Breast epithelium (tissue), 4 donors: ENCODE measurements around the gene SAP25. TPM values are rescaled to one million over a fixed set of nuclear protein-coding genes. Genes with fewer than 3 reads are reported as not detected.
A peak's percentile ranks its signal among the peaks of the same experiment; 100 is the strongest.
"Not testable (repeated sequence)": the region's sequence is repeated elsewhere in the genome, so short reads cannot be mapped to it uniquely, and the experiment has no call there.

Experiments used
- DNase-seq, 2 donors: peaks; one replicate each; pipeline ENCODE4 v3.0.0-alpha.2; 2019; ENCODE audit warnings: low spot score in 2 of 2
- H3K27ac ChIP-seq, 2 donors: fragments of 200-600 bp; sonication (generic) in 1 of 2; one replicate each; pipeline ENCODE4 v1.5.1; 2016 to 2019; ENCODE audit warnings: mild to moderate bottlenecking in 1 of 2
- H3K27me3 ChIP-seq, 2 donors: fragments of 200-600 bp; sonication (generic) in 1 of 2; one replicate each; pipeline versions ENCODE4 v1.5.1 to v1.6.0; 2017 to 2019; ENCODE audit warnings: control low read depth in 1 of 2, mild to moderate bottlenecking in 1 of 2
- H3K36me3 ChIP-seq: fragments of 200-600 bp; one replicate; pipeline ENCODE4 v1.5.1; 2019
- H3K4me1 ChIP-seq, 2 donors: fragments of 200-600 bp; sonication (generic); one replicate each; pipeline ENCODE4 v1.5.1; 2016 to 2019; ENCODE audit warnings: control low read depth in 1 of 2
- H3K4me3 ChIP-seq, 3 donors: fragments of 200-600 bp; sonication (generic); 1 replicate in 2 of 3; 2 replicates in 1 of 3; pipeline ENCODE4 v1.5.1; 2016 to 2019; ENCODE audit warnings: mild to moderate bottlenecking in 3 of 3, moderate library complexity in 2 of 3
- H3K9me3 ChIP-seq, 2 donors: fragments of 200-600 bp; sonication (generic) in 1 of 2; one replicate each; pipeline ENCODE4 v1.5.1; 2016 to 2019; ENCODE audit warnings: control low read depth in 1 of 2
- POLR2A ChIP-seq: fragments of 450-650 bp; IDR thresholded peaks from one replicate; pipeline ENCODE4 v1.6.1; 2016; ENCODE audit warnings: antibody characterized with exemption, mild to moderate bottlenecking, moderate library complexity
- POLR2AphosphoS5 ChIP-seq, 3 donors: sonication (generic); formaldehyde crosslinking; IDR thresholded peaks; one replicate each; pipeline ENCODE4 v1.6.1; 2017; ENCODE audit warnings: antibody characterized with exemption in 3 of 3
- intact Hi-C: fragments of 100-400 bp; cut with DNase I; formaldehyde crosslinking; loops from one replicate; pipeline ENCODE4 v1.15.1; 2023; ENCODE audit warnings: low total_unique reads
- total RNA-seq, 3 donors: library from RNA; depleted of rRNA; stranded (reverse); fragments of >200 nt; gene quantifications; one replicate each; pipeline ENCODE4 v1.1.0, GENCODE V29; 2016
- TF ChIP-seq, protein P1 (sequence below), 3 donors: fragments of 450-650 bp; IDR thresholded peaks; one replicate each; pipeline ENCODE4 v1.5.1; 2016 to 2017; ENCODE audit warnings: antibody characterized with exemption in 3 of 3, mild to moderate bottlenecking in 3 of 3, moderate library complexity in 3 of 3

Gene SAP25
- total RNA-seq, 3 donors from 2014 or later: 0.96 to 2.2 (median 0.98) TPM

DNA sequence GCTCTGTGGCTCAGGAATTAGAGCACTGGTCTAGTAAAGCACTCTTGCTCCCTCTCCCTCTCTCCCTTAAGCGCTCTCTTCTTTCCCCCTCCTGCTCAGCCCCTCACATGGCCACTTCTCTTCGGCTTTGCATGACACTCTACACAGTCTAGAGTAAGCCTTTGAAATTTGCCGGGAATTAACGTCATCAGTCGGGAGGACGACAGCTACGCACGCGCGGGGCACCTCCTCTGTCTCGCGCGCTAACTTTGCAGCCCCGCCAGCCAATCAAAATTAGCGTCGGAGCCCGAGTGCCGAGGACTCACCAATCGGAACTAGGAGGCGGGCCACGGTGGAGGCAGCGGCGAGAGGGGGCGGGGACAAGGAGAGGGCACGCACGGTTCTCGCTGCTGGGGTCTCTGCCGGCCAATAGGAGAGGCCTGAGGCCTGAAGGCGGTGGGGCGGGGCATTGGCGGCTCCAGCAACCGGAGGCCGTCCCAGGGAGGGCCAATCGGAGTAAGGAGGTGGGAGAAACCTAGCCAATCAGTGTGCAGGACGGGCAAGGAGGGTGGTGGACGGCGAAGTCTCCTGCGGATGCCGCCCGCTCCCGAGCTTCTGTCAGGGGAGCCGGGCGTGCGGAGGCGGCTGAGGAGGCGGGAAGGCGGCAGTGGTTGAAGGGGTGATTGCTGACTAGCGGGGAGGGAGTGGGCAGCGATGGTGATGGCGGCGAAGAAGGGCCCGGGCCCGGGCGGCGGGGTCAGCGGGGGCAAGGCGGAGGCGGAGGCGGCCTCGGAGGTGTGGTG is 34.9 kb downstream of the SAP25 start, which contains the start of gene AGFG2:
Gene AGFG2, plus strand, starts transcription at position 550 of the 782 bp plus-strand sequence. Its CDS starts 144 bp downstream, at position 694.
- TF ChIP-seq, protein P1, sequence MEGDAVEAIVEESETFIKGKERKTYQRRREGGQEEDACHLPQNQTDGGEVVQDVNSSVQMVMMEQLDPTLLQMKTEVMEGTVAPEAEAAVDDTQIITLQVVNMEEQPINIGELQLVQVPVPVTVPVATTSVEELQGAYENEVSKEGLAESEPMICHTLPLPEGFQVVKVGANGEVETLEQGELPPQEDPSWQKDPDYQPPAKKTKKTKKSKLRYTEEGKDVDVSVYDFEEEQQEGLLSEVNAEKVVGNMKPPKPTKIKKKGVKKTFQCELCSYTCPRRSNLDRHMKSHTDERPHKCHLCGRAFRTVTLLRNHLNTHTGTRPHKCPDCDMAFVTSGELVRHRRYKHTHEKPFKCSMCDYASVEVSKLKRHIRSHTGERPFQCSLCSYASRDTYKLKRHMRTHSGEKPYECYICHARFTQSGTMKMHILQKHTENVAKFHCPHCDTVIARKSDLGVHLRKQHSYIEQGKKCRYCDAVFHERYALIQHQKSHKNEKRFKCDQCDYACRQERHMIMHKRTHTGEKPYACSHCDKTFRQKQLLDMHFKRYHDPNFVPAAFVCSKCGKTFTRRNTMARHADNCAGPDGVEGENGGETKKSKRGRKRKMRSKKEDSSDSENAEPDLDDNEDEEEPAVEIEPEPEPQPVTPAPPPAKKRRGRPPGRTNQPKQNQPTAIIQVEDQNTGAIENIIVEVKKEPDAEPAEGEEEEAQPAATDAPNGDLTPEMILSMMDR (IDR thresholded peaks at IDR 0.05): no peak
- peak; percentile 60 for TF ChIP-seq POLR2A
- TF ChIP-seq POLR2AphosphoS5 (IDR thresholded peaks at IDR 0.05): peak in 2 of 3 donors; percentile 46 to 47
- intact Hi-C loops: no loop called here
- Histone ChIP-seq H3K36me3 (no peaks in the 10 kb centered on the region), H3K27me3 (no peaks in the 10 kb centered on the region), H3K9me3 (no peaks in the 10 kb centered on the region), H3K27ac (peak within 1 kb of the TSS; percentile 70 to 87), H3K4me3 (peak within 1 kb of the TSS; percentile 65 to 94 (median 90)), H3K4me1 (peaks cover 3% of the 10 kb centered on the region in 2 donors)
- DNase-seq: peak; percentile 100

- H3K4me1 ChIP-seq: peaks cover 0 to 3% of the 10 kb centered on the region in 2 donors
- intact Hi-C loops: no loop called here
- no peaks in the 10 kb centered on the region for H3K9me3 ChIP-seq
- no peaks in the 10 kb centered on the region for H3K36me3 ChIP-seq
- TF ChIP-seq, protein P1 (IDR thresholded peaks at IDR 0.05): no peak
- no peaks in the 10 kb centered on the region for H3K27me3 ChIP-seq
- DNase-seq: no peak
- peak overlapping the region; percentile 22 to 94 (median 90) for H3K4me3 ChIP-seq
- H3K27ac ChIP-seq: peak overlapping the region; percentile 57 to 87
Observed at GRCh38 chr7:100538348-100538653, 35.4 kb downstream of the SAP25 start.

DNA sequence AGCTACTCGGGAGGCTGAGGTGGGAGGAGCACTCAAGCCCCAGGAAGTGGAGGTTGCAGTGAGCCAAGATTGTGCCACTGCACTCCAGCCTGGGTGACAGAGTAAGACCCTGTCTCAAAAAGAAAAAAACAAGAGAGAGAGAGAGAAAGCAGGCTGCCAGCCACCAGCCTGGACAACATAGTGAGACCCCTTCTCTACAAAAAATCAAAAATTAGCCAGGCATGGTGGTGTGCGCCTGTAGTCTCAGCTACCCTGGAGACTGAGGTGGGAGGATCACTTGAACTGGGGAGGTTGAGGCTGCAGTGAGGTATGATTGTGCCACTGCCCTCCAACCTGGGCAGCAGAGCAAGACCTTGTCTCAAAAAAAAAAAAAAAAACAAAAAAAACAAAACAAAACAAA is 37.0 kb downstream of the SAP25 start:
- H3K27me3 ChIP-seq, H3K36me3 ChIP-seq, H3K4me3 ChIP-seq, H3K4me1 ChIP-seq, DNase-seq, H3K27ac ChIP-seq, intact Hi-C loops, H3K9me3 ChIP-seq: not testable (repeated sequence)

DNA sequence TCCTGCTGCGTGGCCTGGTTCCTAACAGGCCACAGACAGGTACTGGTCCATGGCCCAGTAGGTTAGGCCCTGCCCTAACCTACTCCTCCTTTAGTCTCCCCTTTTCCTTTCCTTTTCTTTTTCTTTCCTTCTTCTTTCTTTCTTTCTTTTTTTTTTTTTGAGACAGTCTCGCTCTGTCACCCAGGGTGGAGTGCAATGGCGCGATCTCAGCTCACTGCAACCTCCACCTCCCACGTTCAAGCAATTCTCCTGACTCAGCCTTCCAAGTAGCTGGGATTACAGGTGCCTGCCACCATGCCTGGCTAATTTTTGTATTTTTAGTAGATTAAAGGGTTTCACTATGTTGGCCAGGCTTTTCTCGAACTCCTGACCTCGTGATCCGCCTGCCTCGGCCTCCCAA is 37.7 kb downstream of the SAP25 start:
- H3K36me3 ChIP-seq, H3K9me3 ChIP-seq, H3K27ac ChIP-seq, H3K4me3 ChIP-seq, intact Hi-C loops, H3K27me3 ChIP-seq, H3K4me1 ChIP-seq, DNase-seq: not testable (repeated sequence)

GRCh38 chr7:100532165-100533022 is 41.3 kb downstream of the SAP25 start:
- H3K27me3 ChIP-seq: no peaks in the 10 kb centered on the region
- TF ChIP-seq POLR2AphosphoS5 (IDR thresholded peaks at IDR 0.05) (no peak), POLR2A (no peak)
- TF ChIP-seq, protein P1 (IDR thresholded peaks at IDR 0.05): no peak
- H3K4me1 ChIP-seq: no peaks in the 10 kb centered on the region
- no peaks in the 10 kb centered on the region for H3K36me3 ChIP-seq
- intact Hi-C loops: no loop called here
- no peak for DNase-seq
- no peak overlapping the region for H3K4me3 ChIP-seq
- H3K9me3 ChIP-seq: no peaks in the 10 kb centered on the region
- no peak overlapping the region for H3K27ac ChIP-seq

GRCh38 chr7:100528108-100528866 is 45.4 kb downstream of the SAP25 start:
- intact Hi-C loops, H3K4me3 ChIP-seq, DNase-seq: not testable (repeated sequence)

DNA sequence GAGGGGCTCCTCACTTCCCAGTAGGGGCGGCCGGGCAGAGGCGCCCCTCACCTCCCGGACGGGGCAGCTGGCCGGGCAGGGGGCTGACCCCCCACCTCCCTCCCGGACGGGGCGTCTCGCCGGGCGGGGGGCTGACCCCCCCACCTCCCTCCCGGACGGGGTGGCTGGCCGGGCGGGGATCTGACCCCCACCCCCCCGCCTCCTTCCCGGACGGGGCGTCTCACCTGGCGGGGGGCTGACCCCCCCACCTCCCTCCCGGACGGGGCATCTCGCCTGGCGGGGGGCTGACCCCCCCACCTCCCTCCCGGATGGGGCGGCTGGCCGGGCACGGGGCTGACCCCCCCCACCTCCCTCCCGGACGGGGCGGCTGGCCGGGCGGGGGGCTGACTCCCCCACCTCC is 50.5 kb downstream of the SAP25 start:
- H3K27me3 ChIP-seq, H3K4me1 ChIP-seq, H3K27ac ChIP-seq, H3K9me3 ChIP-seq, H3K36me3 ChIP-seq, H3K4me3 ChIP-seq, intact Hi-C loops, DNase-seq: not testable (repeated sequence)

More at GRCh38 chr7:100528108-100528866, 45.4 kb downstream of the SAP25 start:
- not testable (repeated sequence) for H3K27me3 ChIP-seq, H3K4me1 ChIP-seq, H3K9me3 ChIP-seq, H3K36me3 ChIP-seq, H3K27ac ChIP-seq
